HG03378 (cell line): Measurements from ENCODE around the gene RETREG3.
"Not testable (repeated sequence)": the region's sequence is repeated elsewhere in the genome, so short reads cannot be mapped to it uniquely, and the experiment has no call there.

Experiments
- ATAC-seq: cut with Tn5 transposase; IDR thresholded peaks from one replicate; pipeline ENCODE4 v1.9.1; 2021; ENCODE audit warnings: mild to moderate bottlenecking, moderate library complexity; ENCODE audit not compliant: unreplicated experiment

The RETREG3 gene, protein sequence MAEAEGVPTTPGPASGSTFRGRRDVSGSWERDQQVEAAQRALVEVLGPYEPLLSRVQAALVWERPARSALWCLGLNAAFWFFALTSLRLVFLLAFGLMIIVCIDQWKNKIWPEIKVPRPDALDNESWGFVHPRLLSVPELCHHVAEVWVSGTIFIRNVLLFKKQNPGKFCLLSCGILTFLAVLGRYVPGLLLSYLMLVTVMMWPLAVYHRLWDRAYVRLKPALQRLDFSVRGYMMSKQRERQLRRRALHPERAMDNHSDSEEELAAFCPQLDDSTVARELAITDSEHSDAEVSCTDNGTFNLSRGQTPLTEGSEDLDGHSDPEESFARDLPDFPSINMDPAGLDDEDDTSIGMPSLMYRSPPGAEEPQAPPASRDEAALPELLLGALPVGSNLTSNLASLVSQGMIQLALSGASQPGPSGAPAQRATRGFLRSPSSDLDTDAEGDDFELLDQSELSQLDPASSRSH

GRCh38 chr17:42609182-42609813, at the start of gene RETREG3, which contains the start of gene TUBG1:
Gene RETREG3 (minus strand): TSS chr17:42609374. CDS start chr17:42609324, 50 bp downstream.
Gene TUBG1 (plus strand): TSS chr17:42609683. CDS start chr17:42609738, 55 bp downstream.
- peak; percentile 82 for ATAC-seq

DNA sequence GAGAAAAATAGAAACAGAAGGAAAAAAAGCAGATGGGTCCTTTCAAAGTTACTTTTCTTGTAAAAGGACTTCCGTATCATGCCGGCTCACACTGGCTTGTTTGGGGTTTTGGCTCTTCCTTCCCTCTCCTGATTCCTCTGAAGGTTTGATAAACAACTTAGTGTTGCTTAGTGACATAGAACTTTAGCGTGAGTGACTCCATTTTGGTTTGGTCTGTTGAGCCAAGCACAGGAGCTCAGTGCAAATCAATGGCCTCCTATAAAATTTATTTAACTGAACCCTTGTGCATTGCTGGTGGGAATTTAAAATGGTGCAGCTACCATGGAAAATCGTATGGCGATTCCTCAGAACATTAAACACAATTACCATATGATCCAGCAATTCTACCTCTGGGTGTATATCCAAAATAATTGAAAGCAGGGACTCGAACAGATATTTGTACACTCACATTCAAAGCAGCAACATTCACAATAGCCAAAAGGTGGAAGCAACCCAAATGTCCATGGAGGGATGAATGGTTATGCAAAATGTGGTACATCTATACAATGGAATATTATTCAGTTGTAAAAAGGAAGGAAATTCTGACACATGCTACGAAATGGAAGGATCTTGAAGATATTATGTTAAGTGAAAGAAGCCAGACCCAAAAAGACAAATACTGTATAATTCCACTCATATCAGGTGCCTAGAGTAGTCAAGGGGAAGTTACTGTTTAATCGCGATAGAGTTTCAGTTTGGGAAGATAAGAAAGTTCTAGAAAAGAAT, 48.8 kb upstream of the RETREG3 start:
- ATAC-seq: no peak

- no peak for ATAC-seq
Measured at GRCh38 chr17:42655528-42655927, 46.4 kb upstream of the RETREG3 start.

DNA sequence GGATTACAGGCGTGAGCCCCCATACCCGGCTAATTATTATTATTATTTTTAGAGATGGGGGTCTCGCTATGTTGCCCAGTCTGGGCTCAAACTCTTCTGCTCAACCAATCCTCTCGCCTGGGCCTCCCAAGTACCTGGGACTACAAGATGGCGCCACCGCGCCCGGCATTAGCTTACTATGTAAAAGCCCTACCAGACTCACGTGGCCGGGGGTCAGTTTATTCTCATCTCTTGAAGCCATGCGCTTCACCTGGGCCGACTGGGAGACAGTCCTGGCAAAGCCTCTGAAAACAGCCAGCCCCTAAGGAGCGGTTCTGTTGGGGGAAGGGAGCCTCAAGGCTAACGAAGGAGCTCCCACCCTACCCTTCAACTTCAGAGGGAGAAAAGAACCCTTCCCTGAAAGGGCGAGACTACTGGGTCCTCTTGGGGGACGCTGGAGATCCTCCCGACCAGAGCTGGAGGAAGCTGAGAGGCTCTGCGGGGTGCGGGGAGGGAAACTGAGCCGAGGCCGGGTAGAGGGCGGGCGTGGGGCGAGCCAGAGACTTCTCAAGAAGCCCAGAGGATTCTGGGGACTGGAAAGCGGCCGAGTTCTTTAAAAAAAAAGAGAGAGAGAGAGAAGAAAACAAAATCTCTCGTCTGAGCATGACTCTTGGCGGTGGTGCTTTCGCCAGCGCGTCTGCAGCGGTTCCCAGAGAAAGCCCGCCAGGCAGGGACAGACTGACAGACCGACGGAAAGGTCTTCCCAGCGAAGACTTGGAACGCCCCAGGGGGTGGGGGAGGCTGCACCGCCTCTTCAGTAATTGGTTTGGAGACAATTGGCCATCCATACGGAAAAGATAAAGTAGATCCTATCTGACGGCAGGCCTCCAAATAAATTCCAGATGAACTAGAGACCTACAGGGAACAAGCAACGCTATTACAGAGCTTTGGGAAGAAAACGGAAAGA, 44.3 kb upstream of the RETREG3 start:
- ATAC-seq: no peak

DNA sequence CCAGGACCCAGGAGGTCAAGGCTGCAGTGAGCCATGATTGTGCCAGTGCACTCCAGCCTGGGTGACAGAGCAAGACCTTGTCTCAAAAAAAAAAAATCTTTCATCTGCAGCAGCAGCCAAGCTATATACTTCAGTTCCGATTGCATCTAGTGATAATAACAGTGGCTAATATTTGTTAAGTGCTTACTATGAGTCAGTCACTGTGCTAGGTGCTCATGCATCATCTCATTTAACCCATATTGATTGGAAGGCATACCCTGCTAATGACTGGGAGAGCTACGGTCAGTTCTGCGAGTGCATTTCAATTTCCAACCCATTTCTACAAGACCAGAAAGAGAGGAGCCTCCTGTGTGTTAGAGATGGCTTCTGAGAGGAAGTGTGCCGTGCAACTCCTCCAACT, 42.2 kb upstream of the RETREG3 start:
- ATAC-seq: no peak

GRCh38 chr17:42647778-42648177, 38.6 kb upstream of the RETREG3 start:
- no peak for ATAC-seq

DNA sequence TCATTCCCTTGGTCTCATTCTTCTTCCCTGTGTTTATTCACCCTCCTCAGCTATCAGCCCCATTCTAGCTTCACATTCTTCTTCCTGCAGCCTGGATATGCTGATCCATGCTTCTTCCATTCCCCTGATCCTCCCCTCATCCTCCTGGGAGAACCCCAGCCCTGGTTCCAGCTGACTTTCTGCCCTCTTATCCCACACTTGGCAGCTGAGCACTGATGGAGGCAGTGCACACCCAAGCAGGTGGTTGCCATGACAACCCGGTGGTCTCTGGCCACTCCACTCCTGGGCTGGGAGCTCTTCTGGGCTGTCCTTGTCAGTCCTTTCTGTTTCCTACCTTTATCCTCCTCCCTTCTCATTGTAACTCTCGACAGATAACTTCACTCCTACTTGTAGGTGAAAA, 33.2 kb upstream of the RETREG3 start:
- no peak for ATAC-seq

DNA sequence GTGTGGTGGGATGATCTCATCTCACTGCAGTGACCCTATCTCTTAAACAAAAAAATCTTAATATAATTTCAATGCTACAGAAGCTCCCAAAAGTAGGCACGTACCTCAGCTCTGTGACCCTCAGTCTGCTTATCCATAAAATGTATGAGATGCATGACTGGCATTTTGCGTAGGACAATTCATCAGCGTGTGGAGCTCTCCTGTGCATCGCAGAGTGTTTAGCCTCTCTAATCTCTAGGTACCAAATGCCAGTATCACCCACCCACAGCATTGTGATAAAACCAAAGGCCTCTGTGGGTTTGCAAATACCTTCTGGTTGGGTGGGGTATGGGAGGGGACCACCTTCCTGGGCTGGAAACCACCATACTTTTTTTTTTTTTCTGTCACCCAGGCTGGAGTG, 30.9 kb upstream of the RETREG3 start:
- no peak for ATAC-seq

GRCh38 chr17:42639525-42640113, 30.4 kb upstream of the RETREG3 start:
- no peak for ATAC-seq

DNA sequence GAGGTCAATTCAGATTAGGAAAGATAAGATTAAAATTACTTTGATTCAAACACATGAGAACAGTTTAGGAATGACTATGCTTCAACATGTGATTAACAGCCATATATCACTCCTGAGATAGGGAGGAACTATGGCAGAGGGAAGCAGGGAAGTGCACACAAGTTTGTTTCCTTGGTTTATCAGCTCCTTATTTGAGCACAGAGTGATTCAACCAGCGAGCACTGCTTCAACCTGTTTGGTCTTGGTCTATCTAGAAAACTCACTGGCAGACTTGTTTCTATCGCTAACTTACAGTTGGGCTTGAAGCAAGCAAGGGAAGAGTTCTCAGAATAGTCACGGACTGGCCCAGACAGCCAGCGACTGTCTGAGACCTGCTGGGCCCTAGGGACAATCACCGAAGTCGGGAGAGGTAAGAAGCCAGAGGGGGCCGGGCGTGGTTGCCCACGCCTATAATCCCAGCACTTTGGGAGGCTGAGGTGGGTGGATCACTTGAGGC, 23.8 kb upstream of the RETREG3 start:
- ATAC-seq: no peak

GRCh38 chr17:42629411-42630009, 20.3 kb upstream of the RETREG3 start:
- no peak for ATAC-seq

DNA sequence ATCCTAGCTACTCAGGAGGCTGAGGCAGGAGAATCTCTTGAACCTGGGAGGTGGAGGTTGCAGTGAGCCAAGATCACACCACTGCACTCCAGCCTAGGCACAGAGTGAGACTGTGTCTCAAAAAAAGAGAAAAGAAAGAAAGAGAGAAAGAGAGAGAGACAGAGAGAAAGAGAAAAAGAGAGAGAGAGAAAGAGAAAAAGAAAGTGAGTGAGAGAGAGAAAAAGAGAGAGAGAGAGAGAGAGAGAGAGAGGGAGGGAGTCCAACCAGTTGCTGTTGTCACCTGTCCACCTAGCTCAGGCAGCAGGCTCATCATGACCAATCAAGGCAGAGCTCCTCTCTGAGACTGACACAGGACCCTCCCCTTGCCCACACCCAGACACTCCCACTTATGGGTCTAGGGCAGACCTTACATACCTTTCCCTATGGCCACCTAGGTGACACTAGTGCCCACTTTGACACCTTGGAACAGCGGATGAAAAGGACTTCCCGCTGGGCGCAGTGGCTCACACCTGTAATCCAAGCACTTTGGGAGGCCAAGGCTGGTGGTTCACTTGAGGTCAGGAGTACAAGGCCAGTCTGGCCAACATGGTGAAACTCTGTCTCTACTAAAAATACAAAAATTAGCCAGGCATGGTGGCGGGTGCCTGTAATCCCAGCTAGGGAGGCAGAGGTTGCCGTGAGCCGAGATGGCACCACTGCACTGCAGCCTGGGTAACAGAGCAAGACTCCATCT, 18.0 kb upstream of the RETREG3 start:
- ATAC-seq: not testable (repeated sequence)

GRCh38 chr17:42623732-42624596, 14.8 kb upstream of the RETREG3 start:
- no peak for ATAC-seq

DNA sequence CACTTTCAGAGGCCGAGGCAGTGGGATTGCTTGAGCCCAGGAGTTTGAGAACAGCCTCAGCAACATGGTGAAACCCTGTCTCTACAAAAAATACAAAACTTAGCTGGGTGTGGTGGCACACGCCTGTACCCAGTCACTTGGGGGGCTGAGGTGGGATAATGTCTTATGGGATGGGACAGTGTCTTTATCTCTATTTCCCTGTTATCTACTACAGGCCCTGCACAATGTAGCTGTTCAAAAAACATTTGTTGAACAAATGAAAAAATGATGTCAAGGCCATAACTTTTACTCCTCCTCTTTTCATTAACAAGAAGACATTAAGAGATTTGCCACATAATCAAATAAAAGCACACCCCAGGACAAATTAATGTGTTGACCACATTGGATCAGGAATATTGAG, 14.1 kb upstream of the RETREG3 start:
- ATAC-seq: no peak

GRCh38 chr17:42621987-42622386, 12.8 kb upstream of the RETREG3 start:
- not testable (repeated sequence) for ATAC-seq

DNA sequence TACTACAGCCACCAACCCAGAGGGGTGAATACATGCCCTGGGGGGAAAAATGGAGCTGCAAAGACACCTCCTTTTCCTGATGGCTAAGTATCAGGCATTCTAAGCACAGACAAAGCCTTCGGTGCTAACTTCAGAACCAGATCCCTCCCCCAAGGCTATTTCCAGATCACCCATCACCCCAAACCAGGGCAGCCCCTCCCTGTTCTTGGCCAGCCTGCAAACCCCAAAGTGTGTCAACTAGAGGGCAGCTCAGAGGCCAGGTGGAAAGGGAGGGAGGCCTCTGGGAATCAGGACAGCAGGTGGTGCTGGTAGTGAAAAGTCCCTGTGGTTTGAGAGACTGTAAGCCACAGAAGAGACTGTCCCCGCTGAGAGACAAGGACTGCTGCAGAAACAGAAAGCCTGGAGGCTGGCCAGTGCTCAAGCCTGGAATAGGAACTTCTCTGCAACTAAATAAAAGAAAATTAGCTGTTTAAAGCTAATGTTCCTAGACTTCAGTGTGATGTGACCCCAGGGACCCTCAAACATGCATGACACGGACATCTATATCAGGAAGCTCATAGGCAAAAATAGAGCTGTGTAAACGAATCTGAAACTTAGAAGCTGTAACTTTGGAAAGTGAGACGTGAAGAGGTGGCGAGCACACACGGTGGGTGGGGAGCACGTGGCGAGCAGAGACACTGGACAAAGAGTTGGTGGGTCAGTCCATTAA, 9.4 kb upstream of the RETREG3 start:
- peak; percentile 58 for ATAC-seq

DNA sequence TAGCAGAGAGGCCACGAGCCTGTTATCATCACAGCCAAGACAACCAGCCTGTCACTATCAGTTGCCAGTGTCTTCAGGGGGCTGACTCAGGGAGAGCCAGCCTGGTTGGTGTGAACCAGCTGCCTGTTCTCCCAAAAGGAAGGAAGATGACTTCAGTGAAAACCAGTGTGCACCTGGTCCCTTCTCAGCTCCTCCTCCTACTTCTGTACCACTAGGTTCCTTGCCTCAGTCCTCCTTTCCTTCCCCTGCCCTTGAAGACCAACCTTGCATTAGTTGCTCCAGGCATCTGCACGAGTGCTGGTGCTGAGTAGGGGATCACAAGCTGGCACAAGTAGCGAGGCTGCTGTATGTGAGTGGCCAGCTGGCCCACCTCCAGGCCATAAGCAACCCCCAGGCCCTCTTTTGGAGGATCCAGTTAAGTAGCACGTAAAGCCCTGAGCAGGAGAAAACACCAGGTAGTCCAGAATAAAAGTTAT, 8.8 kb upstream of the RETREG3 start:
- no peak for ATAC-seq
